Ovary (tissue), 1 donor: ENCODE measurements around the gene MITF.

Experiments used
- EP300 ChIP-seq: sonication (generic); formaldehyde crosslinking; IDR thresholded peaks from one replicate; pipeline ENCODE4 v1.6.1; 2017; ENCODE audit warnings: antibody characterized with exemption
- POLR2A ChIP-seq: fragments of 450-650 bp; IDR thresholded peaks from one replicate; pipeline ENCODE4 v1.6.1; 2017; ENCODE audit warnings: antibody characterized with exemption, mild to moderate bottlenecking, moderate library complexity

DNA sequence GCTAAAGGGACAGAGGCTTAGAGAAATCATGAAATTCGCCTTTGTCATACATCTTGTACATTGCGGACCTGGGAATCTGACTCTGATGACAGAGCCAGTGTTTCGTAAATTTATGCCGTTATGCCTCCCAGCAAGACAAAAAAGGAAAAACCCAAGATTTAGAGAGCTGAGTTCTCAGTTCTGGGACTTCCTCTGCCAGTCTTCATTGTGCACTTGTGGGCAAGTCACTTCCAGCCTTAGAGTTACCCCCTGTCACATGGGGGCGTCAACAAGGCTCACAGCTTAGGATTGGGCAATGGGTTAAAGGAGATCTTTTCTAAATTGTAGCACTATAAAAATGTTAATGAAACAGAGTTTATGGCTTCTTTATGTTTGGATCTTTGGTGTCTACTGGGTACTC is 41.9 kb upstream of the MITF start:
- TF ChIP-seq POLR2A (no peak), EP300 (no peak)
